ENCODE results near the gene UGDH.

UGDH gene

GRCh38 chr4:39452860-39453587 lies 74.2 kb downstream of the UGDH start:
- DNase-seq (ENCODE audit: low read depth in 2 of 2) = no peak

- no peak for DNase-seq (ENCODE audit: low read depth in 2 of 2)
Observed at GRCh38 chr4:39452153-39452859, 74.9 kb downstream of the UGDH start.

DNA sequence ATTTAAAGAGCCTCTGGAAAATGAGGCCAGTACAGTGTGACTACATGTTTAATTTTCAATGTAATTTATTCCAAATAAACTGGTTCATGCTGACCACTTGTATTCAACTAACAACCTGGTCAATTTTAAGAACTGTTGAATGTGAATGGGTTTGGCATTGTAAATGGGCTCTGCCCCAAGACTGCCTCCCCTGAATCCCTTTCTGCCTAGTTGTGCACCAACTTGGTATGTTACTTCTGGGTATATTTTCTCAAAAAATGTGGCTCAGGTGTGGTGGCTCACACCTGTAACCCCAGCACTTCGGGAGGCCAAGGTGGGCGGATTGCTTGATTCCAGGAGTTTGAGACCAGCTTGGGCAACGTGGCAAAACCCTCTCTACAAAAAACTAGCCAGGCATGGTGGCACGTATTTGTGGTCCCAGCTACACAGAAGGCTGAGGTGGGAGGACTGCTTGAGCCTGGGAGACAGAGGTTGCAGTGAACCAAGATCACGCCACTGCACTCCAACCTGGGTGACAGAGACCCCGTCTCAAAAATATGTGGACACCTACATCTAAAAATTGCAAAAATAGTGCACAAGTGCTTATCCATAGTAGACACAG lies 75.7 kb downstream of the UGDH start:
- DNase-seq (ENCODE audit: low read depth in 2 of 2) = no peak

GRCh38 chr4:39450618-39451017 lies 76.6 kb downstream of the UGDH start:
- DNase-seq (ENCODE audit: low read depth in 2 of 2) = no peak

Measured in stimulated activated CD4-positive, alpha-beta T cell treated with anti-CD3 and anti-CD28 coated beads, Interleukin-1b, Interleukin-23, amount 100 ng/mL, for 1 hour (primary cell).